Activated CD4-positive, alpha-beta T cell treated with anti-CD3 and anti-CD28 coated beads for 36 hours (primary cell): Measurements from ENCODE around the gene DHX35. TPM values are rescaled to one million over a fixed set of nuclear protein-coding genes. Genes with fewer than 3 reads are reported as not detected.
"Not testable (repeated sequence)": the region's sequence is repeated elsewhere in the genome, so short reads cannot be mapped to it uniquely, and the experiment has no call there.

Source experiments
- ATAC-seq: fragments of 200-7000 bp; cut with Tn5 transposase; one replicate; pipeline ENCODE4 v1.10.0; 2021; ENCODE audit warnings: mild to moderate bottlenecking, moderate library complexity
- CTCF ChIA-PET: fragments of 350-600 bp; sonication (Branson Sonifier 250); formaldehyde crosslinking; loops from one replicate; lab custom pipeline; 2021; ENCODE audit warnings: antibody characterized with exemption; lab: Charles Lee
- POLR2A ChIA-PET: fragments of 350-600 bp; sonication (Branson Sonifier 250); formaldehyde crosslinking; loops from one replicate; lab custom pipeline; 2021; ENCODE audit warnings: antibody characterized with exemption, inconsistent platforms; lab: Charles Lee
- DNase-seq: peaks from one replicate; pipeline ENCODE4 v3.0.0-alpha.2; 2020
- H3K27ac Mint-ChIP-seq: one replicate; pipeline ENCODE4 v1.8.0; 2021; ENCODE audit warnings: mixed read lengths
- H3K27me3 Mint-ChIP-seq: one replicate; pipeline ENCODE4 v1.8.0; 2021; ENCODE audit warnings: mixed read lengths
- H3K36me3 Mint-ChIP-seq: one replicate; pipeline ENCODE4 v1.8.0; 2021; ENCODE audit warnings: low read depth, mixed read lengths
- H3K4me1 Mint-ChIP-seq: one replicate; pipeline ENCODE4 v1.8.0; 2021; ENCODE audit warnings: mixed read lengths
- H3K4me3 Mint-ChIP-seq: one replicate; pipeline ENCODE4 v1.8.0; 2021; ENCODE audit warnings: mild to moderate bottlenecking, moderate library complexity, mixed read lengths
- H3K9me3 Mint-ChIP-seq: one replicate; pipeline ENCODE4 v1.8.0; 2021; ENCODE audit warnings: low read depth, mixed read lengths
- intact Hi-C, 2 experiments: fragments of 100-400 bp; cut with DNase I in 1 of 2; cut with micrococcal nuclease in 1 of 2; formaldehyde crosslinking; loops; one replicate each; pipeline versions ENCODE4 v1.14.2 to v1.15.1; 2022 to 2024; cut with DNase I, micrococcal nuclease
- total RNA-seq, 2 experiments: library from RNA; stranded (reverse); gene quantifications; one replicate each; pipeline ENCODE4 v1.2.3, GENCODE V29; 2021

Gene DHX35
- total RNA-seq, 2 experiments from 2014 or later: 8.7 to 12.0 TPM

DNA sequence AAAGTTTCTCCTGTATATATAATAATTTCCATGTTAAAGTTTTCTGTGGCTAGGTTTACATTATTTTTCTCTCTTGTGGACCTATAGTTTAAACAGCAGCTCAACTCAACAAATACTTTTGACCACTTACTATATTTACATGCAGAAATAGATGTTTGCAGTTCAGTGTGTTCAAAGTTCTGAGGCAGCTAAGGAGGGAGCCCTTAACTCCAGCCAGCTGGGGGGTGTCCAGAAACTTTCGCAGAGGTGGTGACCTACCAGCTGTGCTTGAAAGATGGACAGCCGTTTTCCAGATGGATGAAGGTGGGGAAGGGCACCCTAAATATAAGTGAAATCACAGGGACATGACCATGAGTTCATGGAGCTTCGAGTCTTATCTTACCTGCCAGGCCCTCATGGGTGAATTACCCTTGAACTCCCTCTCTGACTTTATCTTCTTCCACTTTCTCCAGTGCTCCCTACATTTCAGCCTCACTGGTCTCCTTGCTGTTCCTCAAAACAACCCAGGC is 33.4 kb downstream of the DHX35 start:
- DNase-seq: no peak
- Mint-ChIP-seq H3K27me3 (no peaks in the 10 kb centered on the region), H3K27ac (no peak overlapping the region), H3K9me3 (no peaks in the 10 kb centered on the region), H3K36me3 (peaks cover 41% of the 10 kb centered on the region), H3K4me3 (no peak overlapping the region), H3K4me1 (peaks cover 28% of the 10 kb centered on the region)
- ChIA-PET POLR2A (interaction anchor here (0.7 kb wide), 1 partner anchor 35 kb away, joined by 5 read pairs; no protein-coding TSS in a partner anchor), CTCF (interaction anchor here (0.7 to 2.9 kb wide), 4 partner anchors 12 to 53 kb away, joined by 3 to 12 read pairs (median 8); partner anchors contain the start of gene DHX35)
- no peak for ATAC-seq
- intact Hi-C loops: no loop called here

DNA sequence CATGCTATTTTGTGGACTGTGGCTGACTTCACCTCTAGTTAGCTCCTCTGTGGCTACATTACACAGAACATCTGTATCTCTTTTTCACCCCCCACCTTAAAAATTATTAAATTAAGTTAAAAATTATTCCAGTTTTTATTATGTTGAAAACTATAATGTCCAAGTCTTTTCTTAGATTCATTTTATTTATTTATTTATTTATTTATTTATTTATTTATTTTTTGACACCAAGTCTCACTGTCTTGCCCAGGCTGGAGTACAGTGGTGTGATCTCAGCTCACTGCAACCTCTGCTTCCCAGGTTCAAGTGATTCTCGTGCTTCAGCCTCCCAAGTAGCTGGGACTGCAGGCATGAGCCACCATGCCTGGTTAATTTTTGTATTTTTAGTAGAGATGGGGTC is 34.7 kb downstream of the DHX35 start:
- Mint-ChIP-seq H3K4me1 (peaks cover 28% of the 10 kb centered on the region), H3K36me3 (peaks cover 42% of the 10 kb centered on the region)
- ChIA-PET CTCF (interaction anchor here (0.6 to 2.9 kb wide), 6 partner anchors 13 to 72 kb away, joined by 3 to 12 read pairs (median 4); partner anchors contain the start of genes DHX35 and FAM83D), POLR2A (interaction anchor here (0.6 kb wide), 1 partner anchor 26 kb away, joined by 3 read pairs; no protein-coding TSS in a partner anchor)
- H3K9me3 Mint-ChIP-seq, H3K4me3 Mint-ChIP-seq, DNase-seq, H3K27me3 Mint-ChIP-seq, H3K27ac Mint-ChIP-seq, ATAC-seq: not testable (repeated sequence)
- intact Hi-C loops: loop anchor here in 1 of 2 experiments (1.0 kb wide), 4 partner anchors 19 to 71 kb away; partner anchors contain the start of genes DHX35 and FAM83D

DNA sequence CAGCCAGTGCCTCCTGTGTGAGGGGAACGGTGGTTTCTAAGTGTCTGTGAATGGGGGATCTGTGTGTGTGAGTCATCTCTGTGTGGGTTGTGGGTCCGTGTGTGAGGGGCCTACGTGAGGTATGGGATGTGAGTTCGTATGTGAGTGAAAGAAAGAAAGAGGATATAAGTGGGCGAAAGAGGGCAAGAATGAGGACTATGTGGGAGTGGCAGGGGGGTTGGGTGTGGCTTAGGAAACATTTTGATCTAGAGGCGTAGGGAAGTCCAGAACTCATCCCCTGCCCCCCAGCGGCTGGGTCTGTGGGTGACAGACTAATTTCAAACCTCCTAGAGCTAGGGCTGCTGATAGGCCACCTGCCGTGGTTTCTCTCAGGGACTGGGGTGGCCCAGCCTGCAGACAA is 35.5 kb downstream of the DHX35 start:
- Mint-ChIP-seq H3K9me3 (no peaks in the 10 kb centered on the region), H3K4me1 (peaks cover 28% of the 10 kb centered on the region), H3K27me3 (no peaks in the 10 kb centered on the region), H3K4me3 (no peak overlapping the region), H3K36me3 (peaks cover 41% of the 10 kb centered on the region), H3K27ac (peak overlapping the region; percentile 19)
- CTCF ChIA-PET: interaction anchor here (0.8 to 2.3 kb wide), 7 partner anchors 9 to 164 kb away, joined by 3 to 12 read pairs (median 4); partner anchors contain the start of gene FAM83D
- POLR2A ChIA-PET: interaction anchor here (0.6 kb wide), 2 partner anchors 9 to 31 kb away, joined by 3 read pairs; no protein-coding TSS in a partner anchor
- intact Hi-C loops: loop anchor here in 1 of 2 experiments (1.0 kb wide), 4 partner anchors 19 to 71 kb away; partner anchors contain the start of genes DHX35 and FAM83D
- DNase-seq (peak; percentile 83), ATAC-seq (peak; percentile 89)

DNA sequence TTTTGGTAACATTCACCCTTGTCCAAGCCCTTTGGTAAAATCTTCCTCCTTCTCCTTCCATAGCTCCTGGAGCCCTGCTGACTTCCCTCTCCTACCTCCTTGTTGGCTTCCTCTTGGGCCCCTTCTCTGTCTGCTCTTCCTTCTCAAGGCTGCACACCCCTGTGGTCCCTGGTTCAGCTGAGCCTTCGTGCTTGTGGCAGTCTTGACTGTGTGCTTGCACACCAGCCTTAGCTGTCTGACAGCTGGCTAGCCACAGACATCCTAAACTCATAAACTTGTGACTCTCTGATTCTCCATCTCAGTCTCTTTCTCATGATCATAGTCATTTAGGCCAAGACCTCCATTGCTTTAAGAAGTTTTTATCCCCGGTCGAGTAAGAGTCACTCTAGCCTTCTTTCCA is 37.1 kb downstream of the DHX35 start:
- no peak overlapping the region for H3K4me3 Mint-ChIP-seq
- no peak for ATAC-seq
- POLR2A ChIA-PET: no interaction called here
- no peak for DNase-seq
- H3K36me3 Mint-ChIP-seq: peaks cover 54% of the 10 kb centered on the region
- H3K9me3 Mint-ChIP-seq: no peaks in the 10 kb centered on the region
- intact Hi-C loops: no loop called here
- no peaks in the 10 kb centered on the region for H3K27me3 Mint-ChIP-seq
- peaks cover 34% of the 10 kb centered on the region for H3K4me1 Mint-ChIP-seq
- H3K27ac Mint-ChIP-seq: peak overlapping the region; percentile 60
- CTCF ChIA-PET: interaction anchor here (0.6 to 1.6 kb wide), 7 partner anchors 11 to 50 kb away, joined by 3 to 7 read pairs (median 4); no protein-coding TSS in a partner anchor

DNA sequence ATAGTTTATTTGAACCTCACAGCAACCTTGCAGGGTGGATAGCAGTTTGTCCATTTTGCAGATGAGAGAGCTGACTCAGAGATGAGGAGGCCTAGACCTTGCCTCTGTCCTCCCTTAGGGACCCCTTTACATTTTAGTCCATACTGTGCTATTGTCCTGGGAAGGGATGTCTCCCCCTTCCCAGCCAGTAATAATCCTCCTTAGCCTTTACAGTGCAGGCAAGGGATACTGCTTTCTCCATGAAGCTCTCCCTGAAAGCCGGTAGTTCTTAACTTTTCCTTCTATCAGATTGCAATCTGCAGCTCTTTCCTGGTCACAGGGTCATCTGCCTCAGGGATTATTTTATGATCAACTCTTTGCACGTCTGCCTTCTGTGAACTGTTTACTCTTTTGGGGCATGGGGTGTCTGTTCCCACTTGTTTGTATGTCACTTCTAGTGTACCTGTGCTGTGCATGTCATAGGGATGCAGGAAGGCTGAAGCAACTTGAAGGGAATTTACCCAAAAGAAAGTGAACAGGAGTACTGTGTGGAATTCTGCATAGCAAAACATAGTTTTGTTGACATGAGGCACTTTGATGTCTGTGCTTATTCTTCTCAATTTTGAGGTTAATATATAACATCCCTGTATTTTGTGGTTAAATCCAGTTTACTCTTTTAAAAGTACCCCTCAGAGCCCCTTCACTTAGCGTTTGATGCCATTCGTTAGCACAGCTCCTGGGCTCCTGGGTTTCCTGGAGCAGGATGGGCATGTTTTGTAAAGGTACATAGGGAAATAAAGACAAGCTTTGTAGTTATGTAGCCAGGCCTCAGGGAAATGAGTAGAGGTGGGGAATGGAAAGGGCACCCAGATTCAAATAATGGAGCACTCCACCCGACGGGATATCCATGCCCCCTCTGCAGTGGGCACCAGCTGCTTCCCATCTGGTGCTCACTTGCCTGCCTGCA is 38.1 kb downstream of the DHX35 start:
- no peaks in the 10 kb centered on the region for H3K27me3 Mint-ChIP-seq
- POLR2A ChIA-PET: interaction anchor here (0.7 kb wide), 1 partner anchor 567 kb away, joined by 3 read pairs; no protein-coding TSS in a partner anchor
- peaks cover 53% of the 10 kb centered on the region for H3K36me3 Mint-ChIP-seq
- CTCF ChIA-PET: interaction anchor here (0.7 to 1.6 kb wide), 4 partner anchors 12 to 44 kb away, joined by 3 to 7 read pairs (median 4); no protein-coding TSS in a partner anchor
- ATAC-seq (no peak), DNase-seq (no peak)
- peaks cover 39% of the 10 kb centered on the region for H3K4me1 Mint-ChIP-seq
- no peaks in the 10 kb centered on the region for H3K9me3 Mint-ChIP-seq
- H3K4me3 Mint-ChIP-seq: no peak overlapping the region
- intact Hi-C loops: no loop called here
- no peak overlapping the region for H3K27ac Mint-ChIP-seq

DNA sequence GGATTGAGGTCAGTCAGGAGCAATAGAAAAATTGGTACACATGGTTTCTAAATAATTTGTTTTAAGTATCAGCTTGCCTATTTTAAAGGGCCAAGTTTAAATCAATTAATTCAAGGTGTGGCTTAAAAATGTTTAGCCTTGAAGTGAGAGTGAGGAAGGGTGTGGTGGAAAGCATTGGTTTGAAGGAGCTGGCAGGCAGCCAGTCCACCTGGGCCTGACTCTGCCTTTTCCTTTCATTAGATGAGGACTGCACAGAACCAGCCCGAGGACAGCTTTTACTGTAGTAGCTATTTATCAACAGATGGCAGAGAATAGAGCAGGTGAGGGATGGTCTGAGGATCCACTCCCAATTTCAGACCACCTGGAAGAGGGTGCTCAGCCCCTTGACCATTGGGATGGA is 42.4 kb downstream of the DHX35 start:
- H3K27ac Mint-ChIP-seq: no peak overlapping the region
- ChIA-PET POLR2A (no interaction called here), CTCF (interaction anchor here (1.0 kb wide), 1 partner anchor 46 kb away, joined by 3 read pairs; no protein-coding TSS in a partner anchor)
- H3K4me1 Mint-ChIP-seq: peaks cover 20% of the 10 kb centered on the region
- H3K4me3 Mint-ChIP-seq: no peak overlapping the region
- intact Hi-C loops: no loop called here
- ATAC-seq: no peak
- H3K36me3 Mint-ChIP-seq: peaks cover 63% of the 10 kb centered on the region
- H3K27me3 Mint-ChIP-seq: no peaks in the 10 kb centered on the region
- DNase-seq: peak; percentile 25
- H3K9me3 Mint-ChIP-seq: no peaks in the 10 kb centered on the region

DNA sequence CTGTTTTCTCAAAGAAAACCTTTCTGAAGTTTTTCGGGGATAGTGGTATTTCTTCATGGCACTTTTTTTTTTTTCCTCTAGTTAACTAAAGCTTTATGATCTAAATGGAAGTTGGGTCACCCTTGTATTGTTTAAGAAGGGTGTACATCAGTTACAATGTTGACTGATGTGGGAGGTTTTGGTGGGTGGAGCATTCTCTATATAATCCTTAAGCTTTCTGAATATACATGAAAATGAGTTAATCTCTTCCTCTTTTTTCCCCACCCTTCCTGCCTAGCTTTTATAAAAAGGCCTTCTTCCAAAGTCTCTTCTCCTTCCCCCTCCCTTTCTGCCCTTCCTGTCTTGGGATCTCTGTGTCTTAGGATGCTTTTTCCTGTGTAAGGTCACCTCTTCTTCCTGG is 47.2 kb downstream of the DHX35 start:
- no peaks in the 10 kb centered on the region for H3K9me3 Mint-ChIP-seq
- ChIA-PET POLR2A (no interaction called here), CTCF (interaction anchor here (0.5 to 2.1 kb wide), 4 partner anchors 13 to 633 kb away, joined by 4 to 12 read pairs (median 6); no protein-coding TSS in a partner anchor)
- intact Hi-C loops: no loop called here
- peaks cover 13% of the 10 kb centered on the region for H3K4me1 Mint-ChIP-seq
- ATAC-seq: no peak
- no peak overlapping the region for H3K27ac Mint-ChIP-seq
- H3K27me3 Mint-ChIP-seq: no peaks in the 10 kb centered on the region
- H3K36me3 Mint-ChIP-seq: peaks cover 53% of the 10 kb centered on the region
- DNase-seq: no peak
- no peak overlapping the region for H3K4me3 Mint-ChIP-seq

DNA sequence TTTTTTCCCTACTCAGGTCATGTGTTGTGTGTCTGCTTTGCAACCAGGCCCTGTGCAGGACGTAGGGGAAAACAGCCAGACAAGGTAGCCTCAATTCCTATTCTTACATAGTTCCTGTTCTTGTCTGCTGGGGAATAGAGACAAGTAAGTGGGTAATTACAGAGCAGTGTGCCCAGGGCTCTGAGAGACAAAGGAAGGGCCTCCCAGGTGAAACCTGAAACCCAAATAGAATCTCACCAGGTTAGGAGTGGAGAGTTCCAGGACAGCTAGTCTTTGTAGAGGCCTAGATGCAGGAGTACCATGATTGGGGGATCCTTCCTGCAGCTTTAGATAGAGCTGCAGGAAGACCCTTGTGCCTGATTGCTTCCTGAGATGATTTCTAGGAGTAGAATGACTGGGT is 48.4 kb downstream of the DHX35 start:
- Mint-ChIP-seq H3K4me1 (peaks cover 9% of the 10 kb centered on the region), H3K27ac (no peak overlapping the region), H3K9me3 (no peaks in the 10 kb centered on the region), H3K4me3 (no peak overlapping the region), H3K36me3 (peaks cover 58% of the 10 kb centered on the region), H3K27me3 (no peaks in the 10 kb centered on the region)
- ChIA-PET POLR2A (no interaction called here), CTCF (no interaction called here)
- ATAC-seq (no peak), DNase-seq (no peak)
- intact Hi-C loops: no loop called here

DNA sequence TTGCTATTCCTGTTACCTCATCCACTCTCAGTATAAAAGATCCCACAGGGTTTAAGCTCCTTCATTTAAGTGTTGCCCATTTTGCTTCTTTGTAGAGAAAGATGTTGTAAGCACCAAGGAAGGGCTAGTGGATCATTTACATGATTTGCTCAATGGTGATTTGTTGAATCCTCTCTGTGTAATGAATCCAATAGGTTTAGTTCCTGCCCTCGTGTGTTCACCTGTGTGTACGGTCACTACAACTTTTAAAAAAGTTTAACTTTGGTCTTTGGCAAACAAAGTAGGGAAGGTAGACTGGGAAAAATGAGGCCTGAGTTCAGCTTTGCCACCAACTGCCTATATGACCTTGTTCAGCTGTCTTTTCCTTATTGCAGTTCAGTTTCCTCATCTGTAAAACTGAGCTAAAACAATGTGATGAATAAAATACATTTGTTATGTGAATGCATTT is 51.5 kb downstream of the DHX35 start:
- Mint-ChIP-seq H3K36me3 (peaks cover 60% of the 10 kb centered on the region), H3K4me3 (no peak overlapping the region), H3K27me3 (no peaks in the 10 kb centered on the region), H3K27ac (no peak overlapping the region), H3K9me3 (no peaks in the 10 kb centered on the region), H3K4me1 (peaks cover 32% of the 10 kb centered on the region)
- no peak for DNase-seq
- intact Hi-C loops: no loop called here
- CTCF ChIA-PET: no interaction called here
- ATAC-seq: no peak
- POLR2A ChIA-PET: no interaction called here

DNA sequence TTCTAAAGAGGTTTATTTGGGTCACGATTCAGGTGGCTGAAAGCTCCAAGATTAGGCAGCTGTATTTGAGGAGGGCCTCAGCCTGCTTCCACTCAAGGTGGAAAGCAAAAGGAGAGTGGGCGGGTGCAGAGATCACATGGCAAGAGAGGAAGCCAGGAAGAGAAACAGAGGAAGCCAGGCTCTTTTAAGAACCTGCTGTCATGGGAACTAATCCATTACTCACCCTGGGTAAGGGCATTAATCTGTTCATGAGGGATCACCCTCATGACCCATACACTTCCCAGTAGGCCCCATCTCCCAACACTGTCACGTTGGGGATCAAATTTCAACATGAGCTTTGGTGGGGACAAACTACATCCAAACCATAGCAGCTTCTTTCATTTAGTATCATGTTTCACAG is 53.9 kb downstream of the DHX35 start:
- DNase-seq (no peak), ATAC-seq (no peak)
- POLR2A ChIA-PET: no interaction called here
- CTCF ChIA-PET: no interaction called here
- no peak overlapping the region for H3K4me3 Mint-ChIP-seq
- peaks cover 58% of the 10 kb centered on the region for H3K36me3 Mint-ChIP-seq
- peaks cover 46% of the 10 kb centered on the region for H3K4me1 Mint-ChIP-seq
- H3K27ac Mint-ChIP-seq: no peak overlapping the region
- no peaks in the 10 kb centered on the region for H3K27me3 Mint-ChIP-seq
- H3K9me3 Mint-ChIP-seq: no peaks in the 10 kb centered on the region
- intact Hi-C loops: loop anchor here (1.0 to 5.0 kb wide), 3 partner anchors 19 to 174 kb away; partner anchors contain the start of gene DHX35 (in 1 of the 2)

DNA sequence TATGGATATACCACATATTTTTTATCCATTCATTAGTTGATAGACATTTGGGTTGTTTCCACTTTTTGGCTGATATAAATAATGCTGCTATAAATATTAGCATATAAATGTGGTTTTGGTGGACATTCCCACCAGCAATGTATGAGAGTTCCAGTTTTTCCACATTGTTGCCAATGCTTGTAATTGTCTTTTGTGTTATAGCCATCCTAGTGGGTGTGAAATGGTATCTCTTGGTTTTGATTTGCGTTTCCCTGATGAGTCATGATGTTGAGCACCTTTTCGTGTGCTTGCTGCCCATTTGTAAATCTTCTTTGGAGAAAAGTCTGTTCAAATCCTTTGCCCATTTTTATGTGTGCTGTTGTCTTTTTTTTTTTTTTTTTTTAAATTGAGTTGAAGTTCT is 54.4 kb downstream of the DHX35 start:
- POLR2A ChIA-PET: no interaction called here
- no peaks in the 10 kb centered on the region for H3K9me3 Mint-ChIP-seq
- H3K27ac Mint-ChIP-seq: no peak overlapping the region
- no peak overlapping the region for H3K4me3 Mint-ChIP-seq
- DNase-seq (no peak), ATAC-seq (no peak)
- peaks cover 46% of the 10 kb centered on the region for H3K4me1 Mint-ChIP-seq
- H3K36me3 Mint-ChIP-seq: peaks cover 58% of the 10 kb centered on the region
- intact Hi-C loops: loop anchor here (1.0 to 5.0 kb wide), 3 partner anchors 19 to 174 kb away; partner anchors contain the start of gene DHX35 (in 1 of the 2)
- CTCF ChIA-PET: no interaction called here
- no peaks in the 10 kb centered on the region for H3K27me3 Mint-ChIP-seq
